CD14-positive monocyte (primary cell): ENCODE data around the gene ARHGEF7. TPM values are rescaled to one million over a fixed set of nuclear protein-coding genes. Genes with fewer than 3 reads are reported as not detected.

Experiments used
- DNase-seq, 3 donors: peaks; one replicate each; pipeline ENCODE4 v3.0.0-alpha.2; 2011 to 2022
- H2AFZ ChIP-seq: 2 replicates; pipeline ENCODE4 v1.6.0; 2012; ENCODE audit warnings: mild to moderate bottlenecking, low read depth, low read length, inconsistent platforms; ENCODE audit not compliant: insufficient read depth, poor library complexity, severe bottlenecking
- H3K27ac ChIP-seq, 2 donors: 1 replicate in 1 of 2; 2 replicates in 1 of 2; pipeline ENCODE4 v1.5.1; 2012 to 2013; ENCODE audit warnings: low read length in 2 of 2, control low read depth in 1 of 2, inconsistent platforms in 1 of 2, low read depth in 1 of 2, mild to moderate bottlenecking in 1 of 2
- H3K27me3 ChIP-seq, 2 donors: one replicate each; pipeline versions ENCODE4 v1.6.0 to v1.6.1; 2011 to 2013; ENCODE audit warnings: low read length in 2 of 2; ENCODE audit not compliant: control insufficient read depth in 2 of 2, insufficient read depth in 2 of 2
- H3K36me3 ChIP-seq, 2 donors: replicated peaks in 1 of 2; 1 replicate in 1 of 2; 2 replicates in 1 of 2; pipeline versions ENCODE4 v1.5.1 to v1.6.1; 2012 to 2013; ENCODE audit warnings: low read length in 2 of 2, control low read depth in 1 of 2, inconsistent platforms in 1 of 2, mild to moderate bottlenecking in 1 of 2; ENCODE audit not compliant: insufficient read depth in 2 of 2, control insufficient read depth in 1 of 2
- H3K4me1 ChIP-seq, 2 donors: 1 replicate in 1 of 2; 2 replicates in 1 of 2; pipeline versions ENCODE4 v1.5.1 to v1.6.1; 2012 to 2013; ENCODE audit warnings: low read length in 2 of 2, control low read depth in 1 of 2, inconsistent platforms in 1 of 2, mild to moderate bottlenecking in 1 of 2, moderate library complexity in 1 of 2; ENCODE audit not compliant: insufficient read depth in 2 of 2, control insufficient read depth in 1 of 2
- H3K4me2 ChIP-seq: replicated peaks from 2 replicates; pipeline ENCODE3; 2012; ENCODE audit warnings: low read length, moderate library complexity, mild to moderate bottlenecking; ENCODE audit not compliant: poor library complexity, severe bottlenecking; ENCODE audit errors: extremely low read depth
- H3K4me3 ChIP-seq, 3 experiments: fragments of 200-600 bp in 1 of 3; sonication (generic) in 1 of 3; replicated peaks in 1 of 3; 1 replicate in 2 of 3; 2 replicates in 1 of 3; pipeline ENCODE4 v1.5.1; 2011 to 2013; ENCODE audit warnings: low read length in 3 of 3, mild to moderate bottlenecking in 3 of 3, control low read depth in 2 of 3, low read depth in 2 of 3, inconsistent platforms in 1 of 3, moderate library complexity in 1 of 3
- H3K79me2 ChIP-seq: 2 replicates; pipeline ENCODE4 v1.6.0; 2012; ENCODE audit warnings: mild to moderate bottlenecking, control low read depth, inconsistent platforms, low read length, moderate library complexity; ENCODE audit not compliant: insufficient read depth
- H3K9ac ChIP-seq: 2 replicates; pipeline ENCODE4 v1.6.0; 2017; ENCODE audit warnings: low read length, mild to moderate bottlenecking; ENCODE audit not compliant: insufficient read depth, poor library complexity, severe bottlenecking
- H3K9me3 ChIP-seq, 2 donors: replicated peaks in 1 of 2; 1 replicate in 1 of 2; 2 replicates in 1 of 2; pipeline versions ENCODE4 v1.5.1 to v1.6.1; 2012 to 2013; ENCODE audit warnings: low read length in 2 of 2, control low read depth in 1 of 2; ENCODE audit not compliant: control insufficient read depth in 1 of 2, insufficient read depth in 1 of 2
- H4K20me1 ChIP-seq: 2 replicates; pipeline ENCODE4 v1.6.0; 2012; ENCODE audit warnings: mild to moderate bottlenecking, low read length, control low read depth, moderate library complexity; ENCODE audit not compliant: insufficient read depth
- H3K27ac Mint-ChIP-seq, 7 donors: one replicate each; pipeline ENCODE4 v1.8.0; 2020; ENCODE audit warnings: mild to moderate bottlenecking in 7 of 7, mixed read lengths in 7 of 7, moderate library complexity in 6 of 7, inconsistent platforms in 2 of 7
- H3K27me3 Mint-ChIP-seq, 3 donors: one replicate each; pipeline ENCODE4 v1.8.0; 2021 to 2022; ENCODE audit warnings: low read depth in 3 of 3, mild to moderate bottlenecking in 3 of 3, mixed read lengths in 3 of 3, moderate library complexity in 3 of 3, inconsistent platforms in 1 of 3
- H3K36me3 Mint-ChIP-seq, 2 donors: one replicate each; pipeline ENCODE4 v1.8.0; 2020; ENCODE audit warnings: mixed read lengths in 2 of 2, inconsistent platforms in 1 of 2, mild to moderate bottlenecking in 1 of 2
- H3K4me1 Mint-ChIP-seq: one replicate; pipeline ENCODE4 v1.8.0; 2020; ENCODE audit warnings: mild to moderate bottlenecking, mixed read lengths
- H3K4me3 Mint-ChIP-seq, 2 donors: one replicate each; pipeline ENCODE4 v1.8.0; 2020; ENCODE audit warnings: mild to moderate bottlenecking in 2 of 2, mixed read lengths in 2 of 2, moderate library complexity in 1 of 2
- H3K9me3 Mint-ChIP-seq, 7 donors: one replicate each; pipeline ENCODE4 v1.8.0; 2020 to 2022; ENCODE audit warnings: mixed read lengths in 7 of 7, mild to moderate bottlenecking in 6 of 7, moderate library complexity in 6 of 7, inconsistent platforms in 2 of 7
- CTCF ChIP-seq: fragments of 200-600 bp; IDR thresholded peaks from one replicate; pipeline ENCODE4 v1.8.0; 2022; ENCODE audit warnings: antibody characterized with exemption, mild to moderate bottlenecking
- WGBS: methylation state at CpG from one replicate; pipeline ENCODE4 v1.1.5; 2013; ENCODE audit warnings: missing lambda C conversion rate; ENCODE audit not compliant: insufficient coverage; 5-methylcytosine and 5-hydroxymethylcytosine counted together
- intact Hi-C, 2 donors: fragments of 100-400 bp; cut with micrococcal nuclease; formaldehyde crosslinking; loops; one replicate each; pipeline versions ENCODE4 v1.15.0 to v1.15.1; 2023
- polyA plus RNA-seq, 3 donors: library from polyadenylated mRNA; depleted of rRNA in 1 of 3; unstranded in 2 of 3; stranded (reverse) in 1 of 3; fragments of 300-500 nt in 2 of 3; fragments of >200 nt in 1 of 3; fragmentation: Illumina TruSeq in 2 of 3; gene quantifications; 1 replicate in 2 of 3; 2 replicates in 1 of 3; pipeline ENCODE4 v1.2.3, GENCODE V29; 2012 to 2021

Gene ARHGEF7
- polyA plus RNA-seq, 3 donors = 4.6 to 29.0 (median 6.1) TPM

- no peaks in the 10 kb centered on the region for H3K4me1 ChIP-seq
- DNase-seq = no peak
- no peaks in the 10 kb centered on the region for H4K20me1 ChIP-seq
- H3K27me3 Mint-ChIP-seq = peaks cover 0 to 3% (median 2%) of the 10 kb centered on the region in 3 donors
- H3K79me2 ChIP-seq = no peaks in the 10 kb centered on the region
- no peak overlapping the region for H3K27ac Mint-ChIP-seq
- H3K4me3 Mint-ChIP-seq = no peak overlapping the region
- intact Hi-C loops = no loop called here
- no peak overlapping the region for H3K4me2 ChIP-seq
- H3K36me3 ChIP-seq = no peaks in the 10 kb centered on the region
- no peak for TF ChIP-seq CTCF
- H3K4me1 Mint-ChIP-seq = no peaks in the 10 kb centered on the region
- H3K9me3 Mint-ChIP-seq = peaks cover 2 to 14% (median 6%) of the 10 kb centered on the region in 7 donors
- H3K9ac ChIP-seq = no peak overlapping the region
- no peaks in the 10 kb centered on the region for H3K27me3 ChIP-seq
- no peak overlapping the region for H3K4me3 ChIP-seq
- H2AFZ ChIP-seq = no peak overlapping the region
- 91% methylated on average over 8 of the region's 11 CpGs for WGBS
- no peak overlapping the region for H3K27ac ChIP-seq
- H3K36me3 Mint-ChIP-seq = no peaks in the 10 kb centered on the region
- H3K9me3 ChIP-seq = peaks cover 0 to 3% of the 10 kb centered on the region in 2 donors
These were observed 215.0 kb downstream of the ARHGEF7 start for GRCh38 chr13:111330066-111330610.

- WGBS = 97% methylated on average over 3 of the region's 5 CpGs
These were observed 220.2 kb downstream of the ARHGEF7 start for GRCh38 chr13:111335298-111335697.

More at GRCh38 chr13:111335298-111335697, 220.2 kb downstream of the ARHGEF7 start:
- no peak overlapping the region for H3K4me3 ChIP-seq
- Mint-ChIP-seq H3K36me3 (no peaks in the 10 kb centered on the region), H3K9me3 (peaks cover 9 to 21% (median 16%) of the 10 kb centered on the region in 7 donors), H3K4me1 (no peaks in the 10 kb centered on the region), H3K27me3 (peaks cover 0 to 2% (median 1%) of the 10 kb centered on the region in 3 donors), H3K4me3 (no peak overlapping the region), H3K27ac (no peak overlapping the region)
- H3K79me2 ChIP-seq = no peaks in the 10 kb centered on the region
- no peaks in the 10 kb centered on the region for H3K4me1 ChIP-seq
- no peak overlapping the region for H3K4me2 ChIP-seq
- H3K9me3 ChIP-seq = peaks cover 0 to 30% of the 10 kb centered on the region in 2 donors
- TF ChIP-seq CTCF = no peak
- no peaks in the 10 kb centered on the region for H3K36me3 ChIP-seq
- no peak overlapping the region for H3K9ac ChIP-seq
- H3K27ac ChIP-seq = no peak overlapping the region
- intact Hi-C loops = no loop called here
- no peak for DNase-seq
- no peaks in the 10 kb centered on the region for H3K27me3 ChIP-seq
- H2AFZ ChIP-seq = no peak overlapping the region
- no peaks in the 10 kb centered on the region for H4K20me1 ChIP-seq
